ENCODE results near the gene GRID1. TPM values are rescaled to one million over a fixed set of nuclear protein-coding genes. Genes with fewer than 3 reads are reported as not detected.

The GRID1 gene
- total RNA-seq, 1 experiment from 2014 or later, result 0.37 TPM

GRCh38 chr10:86191686-86192085 is 174.9 kb downstream of the GRID1 start (continued):
- TF ChIP-seq ZNF281 (CRISPR knock-in tag; IDR thresholded peaks at IDR 0.05), result no peak
- no peak for TF ChIP-seq NR2C2 (CRISPR knock-in tag; IDR thresholded peaks at IDR 0.05)
- TF ChIP-seq TEAD1 (CRISPR knock-in tag; IDR thresholded peaks at IDR 0.05), result no peak
- no peak for TF ChIP-seq NFATC4 (CRISPR knock-in tag; IDR thresholded peaks at IDR 0.05)
- no peak for TF ChIP-seq USF1 (CRISPR knock-in tag; IDR thresholded peaks at IDR 0.05)
- no peak for TF ChIP-seq ZSCAN18 (CRISPR knock-in tag; IDR thresholded peaks at IDR 0.05)

- TF ChIP-seq ZNF423 (CRISPR knock-in tag; IDR thresholded peaks at IDR 0.05) (no peak), ZNF396 (CRISPR knock-in tag; IDR thresholded peaks at IDR 0.05; ENCODE audit: borderline replicate concordance) (no peak), ZNF121 (CRISPR knock-in tag; IDR thresholded peaks at IDR 0.05) (no peak), SMAD4 (CRISPR knock-in tag; IDR thresholded peaks at IDR 0.05) (no peak), RORB (CRISPR knock-in tag; IDR thresholded peaks at IDR 0.05) (no peak), ZNF532 (CRISPR knock-in tag; IDR thresholded peaks at IDR 0.05; ENCODE audit: borderline replicate concordance) (no peak), ZBTB21 (CRISPR knock-in tag; IDR thresholded peaks at IDR 0.05; ENCODE audit: borderline replicate concordance) (no peak)
Observed at GRCh38 chr10:86191166-86191565, 175.4 kb downstream of the GRID1 start.

GRCh38 chr10:86190291-86190690 is 176.3 kb downstream of the GRID1 start:
- Mint-ChIP-seq H3K27me3 (ENCODE audit: low read depth) (no peaks in the 10 kb centered on the region), H3K4me3 (no peak overlapping the region)
- CTCF ChIA-PET, result interaction anchor here (0.9 kb wide), 1 partner anchor 9 kb away, joined by 3 read pairs; no protein-coding TSS in a partner anchor

More at GRCh38 chr10:86191166-86191565, 175.4 kb downstream of the GRID1 start:
- no peak for ATAC-seq
- Mint-ChIP-seq H3K4me1 (no peaks in the 10 kb centered on the region), H3K9me3 (no peaks in the 10 kb centered on the region), H3K4me3 (no peak overlapping the region), H3K27me3 (ENCODE audit: low read depth) (no peaks in the 10 kb centered on the region), H3K36me3 (no peaks in the 10 kb centered on the region), H3K27ac (no peak overlapping the region)
- POLR2A ChIA-PET, result no interaction called here
- no peak for DNase-seq (ENCODE audit: low spot score)
- CTCF ChIA-PET, result interaction anchor here (0.9 kb wide), 1 partner anchor 10 kb away, joined by 3 read pairs; no protein-coding TSS in a partner anchor

More at GRCh38 chr10:86190291-86190690, 176.3 kb downstream of the GRID1 start:
- H3K27ac Mint-ChIP-seq, result no peak overlapping the region
- TF ChIP-seq NFATC4 (CRISPR knock-in tag; IDR thresholded peaks at IDR 0.05) (no peak), E2F4 (CRISPR knock-in tag; IDR thresholded peaks at IDR 0.05; ENCODE audit: borderline replicate concordance, low read depth) (no peak), ZNF532 (CRISPR knock-in tag; IDR thresholded peaks at IDR 0.05; ENCODE audit: borderline replicate concordance) (no peak)
- no peak for DNase-seq (ENCODE audit: low spot score)
- POLR2A ChIA-PET, result no interaction called here
- ATAC-seq, result no peak
- no peaks in the 10 kb centered on the region for H3K9me3 Mint-ChIP-seq
- H3K4me1 Mint-ChIP-seq, result no peaks in the 10 kb centered on the region
- no peaks in the 10 kb centered on the region for H3K36me3 Mint-ChIP-seq

All from WTC11 (cell line).